G401 (cell line): ENCODE results near the gene ARHGAP33. TPM values are rescaled to one million over a fixed set of nuclear protein-coding genes. Genes with fewer than 3 reads are reported as not detected.
"Not testable (repeated sequence)": the region's sequence is repeated elsewhere in the genome, so short reads cannot be mapped to it uniquely, and the experiment has no call there.

Experiments used
- DNase-seq: peaks from one replicate; pipeline ENCODE4 v3.0.0-alpha.2; 2015; ENCODE audit warnings: low spot score
- in situ Hi-C: cut with HindIII; loops from 2 replicates; pipeline ENCODE4 v1.10.0; 2016; ENCODE audit warnings: low sequenced_read_pairs, mixed read lengths
- total RNA-seq: library from RNA; depleted of rRNA; stranded (reverse); fragments of >200 nt; shearing (Covaris generic); gene quantifications from 2 replicates; pipeline ENCODE4 v1.2.3, GENCODE V29; 2014; rRNA removed

The ARHGAP33 gene
- total RNA-seq, 1 experiment from 2014 or later, result 4.6 TPM

- no peak for DNase-seq
- in situ Hi-C loops, result no loop called here
These were observed 37.1 kb downstream of the ARHGAP33 start, which contains the start of gene PRODH2 for GRCh38 chr19:35812220-35813042. Gene PRODH2 (minus strand): TSS chr19:35812845. CDS start chr19:35812805, 40 bp downstream.

DNA sequence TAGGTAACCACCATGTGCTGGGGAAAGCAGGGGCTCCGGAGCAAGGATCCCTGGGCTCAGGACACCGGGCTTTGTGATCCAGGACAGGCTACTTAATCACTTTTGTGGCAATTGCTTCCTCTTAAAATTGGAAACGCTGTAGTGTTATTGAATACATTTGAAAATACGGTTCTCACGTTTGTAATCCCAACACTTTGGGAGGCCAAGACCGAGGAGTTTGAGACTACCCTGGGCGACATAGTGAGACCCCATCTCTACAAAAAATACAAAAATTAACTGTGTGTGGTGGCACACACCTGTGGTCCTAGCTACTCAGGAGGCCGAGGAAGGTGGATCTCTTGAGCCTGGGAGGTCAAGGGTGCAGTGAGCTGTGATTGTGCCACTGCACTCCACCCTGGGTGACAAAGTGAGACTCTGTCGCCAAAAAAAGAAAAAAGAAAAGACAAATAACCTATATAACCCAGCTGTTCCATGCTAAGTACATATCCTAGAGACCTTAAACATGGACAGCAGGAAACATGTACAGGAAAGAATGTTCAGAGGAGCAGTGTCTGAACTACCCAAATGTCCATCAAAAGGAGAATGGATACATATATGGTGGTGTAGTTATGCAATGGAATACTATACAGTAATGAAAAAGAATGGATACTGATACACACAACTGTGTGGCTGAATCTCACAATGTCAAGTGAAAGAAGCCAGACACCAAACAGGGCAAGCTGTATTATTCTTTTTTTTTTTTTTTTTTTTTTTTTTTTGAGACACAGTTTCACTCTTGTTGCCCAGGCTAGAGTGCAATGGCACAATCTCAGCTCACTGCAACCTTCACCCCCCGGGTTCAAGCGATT lies 37.9 kb downstream of the ARHGAP33 start:
- DNase-seq, result no peak
- in situ Hi-C loops, result no loop called here

GRCh38 chr19:35816262-35816661 lies 40.9 kb downstream of the ARHGAP33 start:
- in situ Hi-C loops, result no loop called here
- no peak for DNase-seq

DNA sequence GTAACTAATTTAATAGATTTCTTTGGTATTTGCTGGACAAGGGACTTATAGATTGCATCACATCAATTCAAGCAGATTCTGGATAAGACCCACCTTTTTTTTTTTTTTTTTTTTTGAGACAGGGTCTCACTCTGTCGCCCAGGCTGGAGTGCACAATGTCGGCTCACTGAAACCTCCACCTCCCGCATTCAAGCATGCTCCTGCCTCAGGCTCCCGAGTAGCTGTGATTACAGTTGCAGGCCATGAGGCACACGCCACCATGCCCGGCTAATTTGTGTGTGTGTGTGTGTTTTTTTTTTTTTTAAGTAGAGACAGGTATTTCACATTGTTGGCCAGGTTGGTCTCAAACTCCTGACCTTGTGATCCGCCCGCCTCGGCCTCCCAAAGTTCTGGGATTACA lies 41.5 kb downstream of the ARHGAP33 start:
- DNase-seq, result no peak
- in situ Hi-C loops, result no loop called here

DNA sequence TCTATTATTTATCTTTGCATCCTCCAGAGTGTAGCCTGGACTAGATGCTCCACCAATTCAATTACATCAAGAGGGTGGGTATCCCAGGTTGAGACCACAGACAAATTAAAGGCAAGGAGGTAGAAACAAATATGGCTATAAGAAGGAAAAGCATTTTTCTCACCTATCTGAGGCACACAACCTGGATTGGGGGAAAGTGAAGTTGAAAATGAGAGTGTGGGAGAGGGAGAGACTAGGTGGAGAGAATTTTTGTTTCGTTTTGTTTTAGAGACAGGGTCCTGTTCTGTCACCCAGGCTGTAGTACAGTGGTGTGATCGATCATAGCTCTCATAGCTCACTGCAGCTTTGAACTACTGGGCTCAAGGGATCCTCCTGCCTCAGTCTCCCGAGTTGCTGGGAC lies 43.1 kb downstream of the ARHGAP33 start:
- no peak for DNase-seq
- in situ Hi-C loops, result no loop called here

DNA sequence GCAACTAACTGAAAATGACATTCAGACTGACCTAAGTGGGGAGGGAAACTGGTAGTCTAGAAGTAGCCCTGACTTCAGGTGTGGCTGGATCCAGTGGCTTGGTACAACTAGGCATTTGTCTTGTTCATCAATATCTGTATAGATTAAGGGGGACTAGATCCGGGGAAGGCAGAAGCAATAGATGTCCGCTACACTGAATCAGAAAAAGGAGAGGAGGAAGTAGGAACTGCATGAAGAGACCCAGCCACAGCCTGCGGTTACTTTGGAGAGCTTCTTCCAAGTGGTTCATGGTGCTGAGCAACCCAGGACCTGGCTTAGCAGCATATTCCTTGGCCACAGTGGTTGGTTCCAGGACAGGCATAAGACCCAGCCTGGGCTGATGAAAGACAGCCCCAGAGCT lies 47.2 kb downstream of the ARHGAP33 start:
- in situ Hi-C loops, result no loop called here

DNA sequence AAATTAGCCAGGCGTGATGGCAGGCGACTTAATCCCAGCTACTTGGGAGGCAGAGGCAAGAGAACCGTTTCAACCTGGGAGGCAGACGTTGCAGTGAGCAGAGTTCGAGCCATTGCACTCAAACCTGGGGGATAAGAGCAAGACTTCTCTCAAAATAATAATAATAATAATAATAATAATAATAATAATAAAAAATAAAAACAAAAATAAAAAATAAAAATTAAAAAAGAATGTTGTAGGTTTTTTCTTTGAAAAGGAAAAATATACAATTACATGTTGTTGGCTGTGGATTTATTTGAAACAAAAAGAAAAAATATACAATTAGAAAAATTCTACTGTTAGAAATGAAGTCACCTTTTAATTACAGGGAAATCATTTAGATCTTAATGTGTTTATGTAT lies 48.8 kb downstream of the ARHGAP33 start:
- in situ Hi-C loops, result no loop called here
- DNase-seq, result no peak

More for the DNA sequence above, 47.2 kb downstream of the ARHGAP33 start:
- no peak for DNase-seq

DNA sequence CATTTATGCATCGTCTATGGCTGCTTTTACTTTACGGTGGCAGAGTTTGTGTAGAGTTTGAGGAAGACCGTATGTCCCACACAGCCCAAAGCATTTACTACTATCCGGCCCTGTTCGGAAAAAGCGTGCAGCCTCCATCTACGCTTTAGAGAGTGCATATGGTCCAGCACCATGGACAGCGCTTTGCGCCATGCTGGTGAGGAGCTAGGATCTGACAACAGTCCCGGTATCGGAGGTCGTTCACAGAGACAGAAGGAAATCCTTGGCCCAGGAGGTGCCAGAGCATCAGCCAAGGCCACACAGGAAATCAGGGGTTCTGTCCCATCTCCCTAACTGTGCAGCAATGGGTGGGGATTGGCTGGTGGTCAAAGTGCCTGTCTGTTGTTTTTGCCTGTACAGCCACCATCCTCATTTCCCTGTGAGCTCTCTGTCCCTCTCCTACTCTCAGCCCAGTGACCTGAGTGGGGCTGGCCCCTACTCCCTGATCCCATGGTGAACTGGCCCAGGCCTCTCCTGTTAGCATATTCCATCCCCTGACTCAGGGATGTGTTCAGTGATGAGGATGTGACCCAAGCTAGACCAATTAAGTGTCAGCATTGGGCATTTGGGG lies 53.4 kb downstream of the ARHGAP33 start:
- DNase-seq, result peak; percentile 2
- in situ Hi-C loops, result no loop called here

GRCh38 chr19:35830986-35831385 lies 55.6 kb downstream of the ARHGAP33 start:
- in situ Hi-C loops, result loop anchor here (10.0 kb wide), 1 partner anchor 136 kb away; no protein-coding TSS in a partner anchor
- DNase-seq, result no peak

DNA sequence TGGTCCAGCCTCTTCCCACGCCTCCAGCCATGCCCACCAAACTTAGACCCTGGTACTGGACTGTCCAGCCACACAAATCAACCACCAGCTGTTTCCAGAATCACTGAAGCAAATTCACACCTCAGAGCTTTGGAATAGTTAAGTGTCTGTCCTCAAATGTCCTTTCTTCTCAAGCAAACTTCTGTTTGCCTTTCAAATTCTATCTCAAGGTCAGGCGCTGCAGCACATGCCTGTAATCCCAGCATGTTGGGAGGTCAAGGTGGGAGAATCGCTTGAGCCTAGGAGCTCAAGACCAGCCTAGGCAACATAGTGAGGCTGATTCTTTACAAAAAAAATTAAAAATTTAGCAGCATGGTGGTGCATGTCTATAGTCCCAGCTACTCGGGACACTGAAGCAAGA lies 56.7 kb downstream of the ARHGAP33 start:
- in situ Hi-C loops, result loop anchor here (10.0 kb wide), 1 partner anchor 137 kb away; no protein-coding TSS in a partner anchor
- DNase-seq, result no peak

DNA sequence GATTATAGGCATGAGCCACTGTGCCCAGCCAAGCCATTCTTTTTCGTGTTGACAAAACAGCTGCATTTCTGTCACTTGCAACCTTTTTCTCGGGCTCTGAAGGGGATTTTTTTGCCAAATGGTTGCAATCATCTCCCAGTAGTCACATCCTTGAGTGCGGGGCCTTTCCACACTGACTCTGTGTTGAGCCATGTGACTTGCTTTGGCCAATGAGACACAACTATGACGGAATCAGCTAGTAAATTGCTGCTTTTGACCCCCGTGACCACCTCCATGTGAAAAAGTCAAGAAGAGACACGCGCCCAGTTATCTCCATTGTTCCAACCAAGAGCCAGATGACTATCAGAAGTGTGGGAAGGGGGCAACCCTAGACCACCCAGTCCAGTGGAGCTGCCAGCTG lies 58.6 kb downstream of the ARHGAP33 start:
- DNase-seq, result no peak
- in situ Hi-C loops, result loop anchor here (10.0 kb wide), 1 partner anchor 139 kb away; no protein-coding TSS in a partner anchor

- in situ Hi-C loops, result loop anchor here (10.0 kb wide), 1 partner anchor 141 kb away; no protein-coding TSS in a partner anchor
- not testable (repeated sequence) for DNase-seq
These were observed 60.7 kb downstream of the ARHGAP33 start for GRCh38 chr19:35836096-35836495.

Other genes starting within 250 kb of the ARHGAP33 start
- gene SBSN, start 247.3 kb upstream of the ARHGAP33 start, total RNA-seq, result not detected in 2 replicates
- 3.2 TPM in 1 of 2 replicates, not detected in the other for gene GAPDHS, start 242.1 kb upstream of the ARHGAP33 start, total RNA-seq
- gene TMEM147, start 229.9 kb upstream of the ARHGAP33 start, total RNA-seq, result 208 and 254 TPM in 2 replicates
- gene ATP4A, start 211.9 kb upstream of the ARHGAP33 start, total RNA-seq, result not detected in 2 replicates
- gene PMIS2, start 189.4 kb upstream of the ARHGAP33 start, total RNA-seq, result not detected in 2 replicates
- 21.5 and 32.4 TPM in 2 replicates for gene HAUS5, start 162.8 kb upstream of the ARHGAP33 start, total RNA-seq
- 108 and 119 TPM in 2 replicates for gene RBM42, start 146.5 kb upstream of the ARHGAP33 start, total RNA-seq
- not detected in 2 replicates for gene ETV2, start 133.8 kb upstream of the ARHGAP33 start, total RNA-seq
- 284 and 429 TPM in 2 replicates for gene COX6B1, start 127.2 kb upstream of the ARHGAP33 start, total RNA-seq
- 0.62 TPM in 1 of 2 replicates, not detected in the other for gene UPK1A, start 109.0 kb upstream of the ARHGAP33 start, total RNA-seq
- 0.17 TPM in 1 of 2 replicates, not detected in the other for gene ZBTB32, start 71.0 kb upstream of the ARHGAP33 start, total RNA-seq
- gene KMT2B, start 57.6 kb upstream of the ARHGAP33 start, total RNA-seq, result 2.5 and 4.6 TPM in 2 replicates
- 4.0 and 9.3 TPM in 2 replicates for gene IGFLR1, start 33.1 kb upstream of the ARHGAP33 start, total RNA-seq
- 6.3 and 44.4 TPM in 2 replicates for gene U2AF1L4, start 30.1 kb upstream of the ARHGAP33 start, total RNA-seq
- 63.1 and 65.0 TPM in 2 replicates for gene PSENEN, start 29.9 kb upstream of the ARHGAP33 start, total RNA-seq
- 0.80 and 9.2 TPM in 2 replicates for gene LIN37, start 27.0 kb upstream of the ARHGAP33 start, total RNA-seq
- not detected in 2 replicates for gene HSPB6, start 18.5 kb upstream of the ARHGAP33 start, total RNA-seq
- 7.9 and 11.9 TPM in 2 replicates for gene PROSER3, start 17.4 kb upstream of the ARHGAP33 start, total RNA-seq
- not detected in 2 replicates for gene PRODH2, start 37.3 kb downstream of the ARHGAP33 start, total RNA-seq
- gene NPHS1, start 76.9 kb downstream of the ARHGAP33 start, total RNA-seq, result 0.18 TPM in 1 of 2 replicates, not detected in the other
- gene KIRREL2, start 81.3 kb downstream of the ARHGAP33 start, total RNA-seq, result 3.0 and 5.2 TPM in 2 replicates
- 121 and 133 TPM in 2 replicates for gene APLP1, start 93.0 kb downstream of the ARHGAP33 start, total RNA-seq
- gene NFKBID, start 125.0 kb downstream of the ARHGAP33 start, total RNA-seq, result 4.1 and 8.4 TPM in 2 replicates
- not detected in 2 replicates for gene HCST, start 127.0 kb downstream of the ARHGAP33 start, total RNA-seq
- 7.3 TPM in 1 of 2 replicates, not detected in the other for gene TYROBP, start 132.7 kb downstream of the ARHGAP33 start, total RNA-seq
- 6.2 and 15.8 TPM in 2 replicates for gene LRFN3, start 160.8 kb downstream of the ARHGAP33 start, total RNA-seq
- gene SDHAF1, start 219.6 kb downstream of the ARHGAP33 start, total RNA-seq, result 41.7 and 46.9 TPM in 2 replicates
- 0.37 and 1.1 TPM in 2 replicates for gene SYNE4, start 233.2 kb downstream of the ARHGAP33 start, total RNA-seq
- gene ALKBH6, start 238.6 kb downstream of the ARHGAP33 start, total RNA-seq, result 28.2 and 39.3 TPM in 2 replicates